WTC11 (cell line): ENCODE data around the gene MMAB.

Experiments used
- ATF1 ChIP-seq: sonication (generic); formaldehyde crosslinking; IDR thresholded peaks from 2 replicates; pipeline ENCODE4 v1.8.1; 2023; ENCODE audit warnings: mild to moderate bottlenecking, moderate library complexity, missing genetic modification reagents
- CDX4 ChIP-seq: fragments of 250-450 bp; sonication (Bioruptor Pico); IDR thresholded peaks from 2 replicates; pipeline ENCODE4 v1.9.0; 2021; ENCODE audit warnings: moderate library complexity, mild to moderate bottlenecking, inconsistent platforms, borderline replicate concordance
- CTCF ChIP-seq: fragments of 200-600 bp; IDR thresholded peaks from 2 replicates; pipeline ENCODE4 v1.8.0; 2022; ENCODE audit warnings: antibody characterized with exemption
- FOXP1 ChIP-seq: sonication (generic); formaldehyde crosslinking; IDR thresholded peaks from 2 replicates; pipeline ENCODE4 v1.8.0; 2022; ENCODE audit warnings: missing genetic modification reagents, mild to moderate bottlenecking, moderate library complexity, borderline replicate concordance
- JUN ChIP-seq: sonication (generic); formaldehyde crosslinking; IDR thresholded peaks from 2 replicates; pipeline ENCODE4 v1.8.0; 2023; ENCODE audit warnings: mild to moderate bottlenecking, missing genetic modification reagents
- NFYB ChIP-seq: sonication (generic); formaldehyde crosslinking; conservative IDR thresholded peaks from 2 replicates; pipeline ENCODE4 v1.8.0; 2022; ENCODE audit warnings: low read depth, missing genetic modification reagents
- RELA ChIP-seq: sonication (generic); formaldehyde crosslinking; IDR thresholded peaks from 2 replicates; pipeline ENCODE4 v1.8.1; 2022; ENCODE audit warnings: missing genetic modification reagents, mild to moderate bottlenecking, borderline replicate concordance
- ZNF512 ChIP-seq: sonication (generic); formaldehyde crosslinking; IDR thresholded peaks from 2 replicates; pipeline ENCODE4 v1.8.1; 2022; ENCODE audit warnings: missing genetic modification reagents, borderline replicate concordance
- TF ChIP-seq, protein P1 (sequence below): sonication (generic); formaldehyde crosslinking; IDR thresholded peaks from 2 replicates; pipeline ENCODE4 v1.8.0; 2023; ENCODE audit warnings: missing genetic modification reagents

DNA sequence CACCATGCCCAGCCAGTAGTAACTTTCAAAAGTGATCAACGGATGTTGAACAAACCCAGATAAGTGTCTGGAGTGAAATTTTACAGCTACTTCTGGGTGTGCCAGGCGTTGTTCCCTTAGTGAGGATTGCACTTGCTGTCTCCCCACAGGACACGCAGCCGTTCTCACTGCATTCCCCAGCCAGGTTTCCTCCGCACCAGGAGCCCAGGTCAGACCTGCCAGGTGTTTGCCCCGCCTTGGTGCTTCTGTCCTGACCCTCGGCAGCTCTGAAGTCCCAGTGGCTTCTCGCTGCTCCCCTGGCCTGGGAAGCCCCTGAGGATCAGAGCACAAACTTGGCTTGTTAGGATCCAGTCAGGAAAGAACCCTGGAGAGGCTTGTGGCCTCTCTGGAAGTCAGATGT lies 36.2 kb downstream of the MMAB start:
- TF ChIP-seq CDX4 (CRISPR knock-in tag) (no peak), RELA (CRISPR knock-in tag) (no peak), CTCF (no peak), JUN (CRISPR knock-in tag) (no peak), NFYB (CRISPR knock-in tag) (no peak), ATF1 (no peak), ZNF512 (no peak), FOXP1 (CRISPR knock-in tag) (no peak)
- TF ChIP-seq, protein P1, sequence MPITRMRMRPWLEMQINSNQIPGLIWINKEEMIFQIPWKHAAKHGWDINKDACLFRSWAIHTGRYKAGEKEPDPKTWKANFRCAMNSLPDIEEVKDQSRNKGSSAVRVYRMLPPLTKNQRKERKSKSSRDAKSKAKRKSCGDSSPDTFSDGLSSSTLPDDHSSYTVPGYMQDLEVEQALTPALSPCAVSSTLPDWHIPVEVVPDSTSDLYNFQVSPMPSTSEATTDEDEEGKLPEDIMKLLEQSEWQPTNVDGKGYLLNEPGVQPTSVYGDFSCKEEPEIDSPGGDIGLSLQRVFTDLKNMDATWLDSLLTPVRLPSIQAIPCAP (CRISPR knock-in tag), result no peak
